Measurements from ENCODE around the gene SLC36A4.

GRCh38 chr11:93143800-93144199 is 54.0 kb downstream of the SLC36A4 start:
- no peak for TF ChIP-seq CTCF (IDR thresholded peaks at IDR 0.05)
- no peak for TF ChIP-seq POLR2A (IDR thresholded peaks at IDR 0.05)
